GM13977 (cell line): ENCODE results near the gene TNFSF13.
A peak's percentile ranks its signal among the peaks of the same experiment; 100 is the strongest.

Experiments used
- DNase-seq: peaks from one replicate; pipeline ENCODE4 v3.0.0; 2012; ENCODE audit warnings: low spot score
- in situ Hi-C: fragments of 300-500 bp; cut with MboI; formaldehyde crosslinking; loops from one replicate; pipeline ENCODE4 v1.12.0; 2022; ENCODE audit warnings: low sequenced_read_pairs, low pct_unique_long_range_greater_than_20kb, mixed read lengths, inconsistent platforms; ENCODE audit not compliant: unreplicated experiment
- TF ChIP-seq, protein P1 (sequence below): IDR thresholded peaks from 2 replicates; pipeline ENCODE4 v1.5.1; 2012; ENCODE audit warnings: mild to moderate bottlenecking, control low read depth; ENCODE audit not compliant: insufficient read depth; ENCODE audit errors: extremely low read depth, missing control alignments

Gene TNFSF13

DNA sequence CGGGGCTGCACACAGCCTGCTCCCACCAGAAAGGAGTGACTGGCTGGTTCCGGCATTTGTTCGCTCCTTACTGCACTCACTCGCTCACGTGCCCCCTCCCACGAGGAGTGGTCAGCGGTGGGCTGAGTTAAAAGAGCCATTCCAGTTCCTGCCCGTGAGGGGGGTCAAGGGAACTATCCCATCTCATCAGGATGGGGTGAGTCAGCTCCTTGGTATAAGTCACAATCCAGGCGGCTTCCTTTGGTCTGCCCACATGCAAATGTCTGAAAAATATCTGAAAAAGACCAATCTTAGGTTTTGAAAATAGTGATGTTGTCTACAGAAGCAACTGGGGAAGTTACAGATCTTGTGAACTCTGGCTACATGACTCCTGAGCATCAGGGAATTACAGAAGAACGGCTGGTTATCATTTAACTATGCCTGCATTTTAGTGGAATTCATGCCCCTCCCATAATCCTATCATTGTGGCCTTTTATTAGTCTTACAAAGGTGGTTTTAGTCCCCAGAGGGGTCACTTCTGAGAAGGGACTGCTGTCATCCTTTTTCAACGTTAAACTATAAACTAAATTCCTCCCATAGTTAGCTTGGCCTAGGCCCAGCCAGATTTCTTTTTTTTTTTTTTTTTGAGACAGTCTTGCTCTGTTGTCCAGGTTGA is 19.5 kb upstream of the TNFSF13 start:
- TF ChIP-seq, protein P1, sequence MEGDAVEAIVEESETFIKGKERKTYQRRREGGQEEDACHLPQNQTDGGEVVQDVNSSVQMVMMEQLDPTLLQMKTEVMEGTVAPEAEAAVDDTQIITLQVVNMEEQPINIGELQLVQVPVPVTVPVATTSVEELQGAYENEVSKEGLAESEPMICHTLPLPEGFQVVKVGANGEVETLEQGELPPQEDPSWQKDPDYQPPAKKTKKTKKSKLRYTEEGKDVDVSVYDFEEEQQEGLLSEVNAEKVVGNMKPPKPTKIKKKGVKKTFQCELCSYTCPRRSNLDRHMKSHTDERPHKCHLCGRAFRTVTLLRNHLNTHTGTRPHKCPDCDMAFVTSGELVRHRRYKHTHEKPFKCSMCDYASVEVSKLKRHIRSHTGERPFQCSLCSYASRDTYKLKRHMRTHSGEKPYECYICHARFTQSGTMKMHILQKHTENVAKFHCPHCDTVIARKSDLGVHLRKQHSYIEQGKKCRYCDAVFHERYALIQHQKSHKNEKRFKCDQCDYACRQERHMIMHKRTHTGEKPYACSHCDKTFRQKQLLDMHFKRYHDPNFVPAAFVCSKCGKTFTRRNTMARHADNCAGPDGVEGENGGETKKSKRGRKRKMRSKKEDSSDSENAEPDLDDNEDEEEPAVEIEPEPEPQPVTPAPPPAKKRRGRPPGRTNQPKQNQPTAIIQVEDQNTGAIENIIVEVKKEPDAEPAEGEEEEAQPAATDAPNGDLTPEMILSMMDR, result no peak
- no peak for DNase-seq
- in situ Hi-C loops, result no loop called here

DNA sequence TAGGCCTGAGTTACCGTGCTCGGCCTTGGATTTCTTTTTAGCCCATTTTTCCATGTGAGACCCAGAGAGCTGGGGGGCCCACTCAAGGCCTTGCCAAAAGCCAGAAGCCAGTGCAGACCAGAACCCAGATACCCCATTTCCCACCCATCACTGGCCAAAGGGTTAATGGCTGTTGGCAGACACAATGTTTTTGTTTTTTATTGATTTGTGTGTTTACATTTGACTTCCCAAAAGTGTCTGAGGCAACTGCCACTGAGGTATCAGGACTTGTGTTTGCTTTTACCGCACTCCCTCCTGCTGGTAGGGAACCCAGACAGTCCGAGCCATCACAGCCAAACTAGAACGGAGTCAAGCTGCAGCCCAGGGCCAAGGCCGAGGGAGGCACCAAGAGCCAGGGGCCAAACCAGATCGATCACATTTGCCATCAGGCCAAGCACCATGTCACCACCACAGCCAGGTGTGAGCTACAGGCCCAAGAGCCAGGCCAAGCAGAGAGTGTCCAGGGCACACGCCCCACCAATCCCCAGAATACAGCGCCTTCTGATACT is 17.4 kb upstream of the TNFSF13 start:
- DNase-seq, result no peak
- in situ Hi-C loops, result no loop called here
- TF ChIP-seq, protein P1, result no peak

DNA sequence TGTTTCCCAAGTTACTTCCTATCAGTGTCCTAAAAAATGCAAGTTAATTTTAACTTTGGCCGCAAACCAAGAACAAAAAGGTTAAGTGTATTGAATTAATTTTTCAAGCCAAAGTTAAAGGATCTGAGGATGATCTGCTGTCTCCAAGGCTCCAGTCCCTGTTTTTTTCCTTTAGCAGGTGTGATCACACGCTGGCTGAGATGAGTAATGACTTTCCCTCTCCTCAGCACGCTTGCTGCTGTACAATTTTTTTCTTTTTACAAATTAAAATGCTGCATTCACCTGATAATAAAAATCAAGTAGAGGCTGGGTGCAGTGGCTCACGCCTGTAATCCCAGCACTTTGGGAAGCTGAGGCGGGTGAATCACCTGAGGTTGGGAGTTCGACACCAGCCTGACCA is 13.6 kb upstream of the TNFSF13 start:
- TF ChIP-seq, protein P1, result no peak
- in situ Hi-C loops, result no loop called here
- DNase-seq, result no peak

DNA sequence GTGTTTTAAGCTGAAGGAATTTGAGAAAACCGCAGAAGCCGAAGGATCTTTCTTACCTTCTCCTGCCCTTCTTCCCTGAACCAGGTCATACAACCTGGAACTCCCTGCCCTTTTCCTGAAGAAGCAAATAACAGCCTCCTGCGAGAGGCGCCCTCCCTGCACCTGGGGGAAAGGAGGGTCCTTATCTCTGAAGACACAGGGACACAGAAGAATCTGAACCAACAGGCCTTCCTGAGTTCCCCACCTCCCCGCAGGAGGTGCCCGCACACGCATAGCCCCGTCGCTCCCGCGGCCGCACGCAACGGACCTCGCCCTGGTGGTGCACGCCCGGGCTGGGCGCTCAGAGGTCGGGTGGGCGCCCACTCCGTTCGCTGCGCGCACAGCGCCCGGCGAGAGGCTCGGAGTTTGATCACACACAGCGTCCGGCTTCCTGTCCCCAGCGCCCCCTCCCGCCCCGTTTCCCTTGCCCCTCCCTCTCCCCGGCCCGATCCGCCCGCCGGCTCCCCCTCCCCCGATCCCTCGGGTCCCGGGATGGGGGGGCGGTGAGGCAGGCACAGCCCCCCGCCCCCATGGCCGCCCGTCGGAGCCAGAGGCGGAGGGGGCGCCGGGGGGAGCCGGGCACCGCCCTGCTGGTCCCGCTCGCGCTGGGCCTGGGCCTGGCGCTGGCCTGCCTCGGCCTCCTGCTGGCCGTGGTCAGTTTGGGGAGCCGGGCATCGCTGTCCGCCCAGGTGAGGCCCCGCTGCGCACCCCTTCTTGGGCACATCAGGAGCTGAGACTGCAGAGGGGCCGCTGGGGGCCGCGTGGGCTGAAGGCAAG is 9.8 kb upstream of the TNFSF13 start, which contains the start of gene TNFSF12:
TSS of gene TNFSF12 (plus strand) at position 474 of the 816 bp plus-strand sequence. CDS start at position 570, 96 bp downstream.
- TF ChIP-seq, protein P1, result no peak
- in situ Hi-C loops, result no loop called here
- DNase-seq, result peak; percentile 79

DNA sequence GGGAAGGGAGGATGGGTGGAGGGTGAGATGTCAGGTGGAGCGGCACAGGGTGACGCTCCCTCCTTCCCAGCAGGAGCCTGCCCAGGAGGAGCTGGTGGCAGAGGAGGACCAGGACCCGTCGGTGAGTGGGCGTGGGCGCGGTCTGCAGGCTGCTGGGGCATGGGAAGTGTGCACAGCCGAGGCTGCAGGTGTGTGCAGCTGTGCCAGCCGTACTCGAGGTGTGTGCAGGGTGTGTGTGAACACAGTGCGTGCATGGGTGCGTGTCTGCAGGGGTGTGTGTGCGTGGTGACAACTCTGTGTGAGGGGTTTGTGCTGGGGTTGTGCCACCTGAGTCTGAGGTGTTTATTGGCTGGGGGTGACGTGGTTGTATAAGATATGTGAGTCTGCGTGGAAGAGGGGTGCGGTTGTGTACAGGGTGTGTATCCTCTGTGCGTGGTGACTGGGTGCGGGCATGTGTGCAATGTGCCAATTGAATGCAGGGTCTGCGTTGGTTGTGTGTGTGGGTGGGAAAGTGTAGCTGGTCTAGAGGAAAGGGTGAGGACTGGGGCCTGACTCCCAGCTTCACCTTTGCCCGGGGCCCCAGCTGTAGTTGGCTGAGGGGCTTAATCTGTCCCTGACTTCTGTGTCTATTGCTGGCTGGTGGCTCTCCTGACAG is 9.0 kb upstream of the TNFSF13 start:
- TF ChIP-seq, protein P1, result no peak
- DNase-seq, result peak; percentile 52
- in situ Hi-C loops, result loop anchor here (25.0 kb wide), 1 partner anchor 187 kb away; the partner anchor contains the start of genes KCTD11 and TMEM95

DNA sequence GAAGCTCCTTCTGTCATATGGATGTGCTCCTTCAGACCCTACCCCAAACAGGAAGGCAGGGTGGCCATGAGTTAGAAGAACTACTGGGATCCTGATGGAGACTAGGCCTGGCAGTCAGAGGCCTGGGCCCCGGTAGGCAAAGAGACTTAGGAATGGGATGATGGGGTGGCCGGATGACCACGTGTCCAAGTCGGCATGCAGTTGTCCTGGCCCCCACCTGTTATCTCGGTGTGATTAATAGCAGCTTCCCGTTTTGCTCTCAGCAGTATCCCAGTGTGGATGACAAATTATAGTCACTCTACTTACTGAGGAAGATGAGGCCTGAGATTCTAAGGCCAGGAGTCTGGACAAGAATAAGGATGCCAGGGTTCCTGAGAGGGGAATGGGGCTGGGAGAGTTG is 8.2 kb upstream of the TNFSF13 start:
- TF ChIP-seq, protein P1, result no peak
- in situ Hi-C loops, result loop anchor here (25.0 kb wide), 1 partner anchor 188 kb away; the partner anchor contains the start of genes KCTD11 and TMEM95
- no peak for DNase-seq
